GM12878 (cell line): ENCODE results near the gene SIT1. TPM values are rescaled to one million over a fixed set of nuclear protein-coding genes. Genes with fewer than 3 reads are reported as not detected.
A peak's percentile ranks its signal among the peaks of the same experiment; 100 is the strongest.

Source experiments
- ATAC-seq: fragments of 200-7000 bp; cut with Tn5 transposase; 3 replicates; pipeline ENCODE4 v1.9.1; 2020; ENCODE audit warnings: mild to moderate bottlenecking, moderate library complexity
- BruUV-seq: library from RNA; stranded (reverse); fragments of 400-500 nt; replicated peaks from 2 replicates; lab custom pipeline; 2021; lab: Mats Ljungman, UMichigan
- CTCF ChIA-PET: fragments of 300-600 bp; sonication (Branson Sonifier 250); formaldehyde crosslinking; extraction: SDS; loops from one replicate; lab custom pipeline; 2021; ENCODE audit warnings: inconsistent platforms; lab: Yijun Ruan, JAX
- POLR2A ChIA-PET: fragments of 350-600 bp; formaldehyde crosslinking; extraction: SDS; loops from one replicate; lab custom pipeline; 2021; ENCODE audit warnings: inconsistent platforms; lab: Charles Lee
- RAD21 ChIA-PET: fragments of 300-600 bp; sonication (Branson Sonifier 250); formaldehyde crosslinking; loops from one replicate; lab custom pipeline; 2023; ENCODE audit warnings: antibody characterized with exemption; ENCODE audit not compliant: unreplicated experiment; lab: Charles Lee
- SMC1A ChIA-PET: fragments of 300-600 bp; sonication (Branson Sonifier 250); formaldehyde crosslinking; loops from one replicate; lab custom pipeline; 2023; ENCODE audit not compliant: unreplicated experiment, uncharacterized antibody; lab: Charles Lee
- DNase-seq: peaks from one replicate; pipeline ENCODE4 v3.0.0-alpha.2; 2011; ENCODE audit warnings: low read depth, low spot score
- FAIRE-seq: peaks from 3 replicates; lab custom pipeline; 2011; peaks lifted over from hg19 to GRCh38; lab: Jason Lieb, UNC
- H2AFZ ChIP-seq: 2 replicates; pipeline ENCODE4 v1.6.0; 2011; ENCODE audit warnings: low read depth, low read length, control low read depth; ENCODE audit not compliant: control insufficient read depth
- H3K27ac ChIP-seq: 2 replicates; pipeline ENCODE4 v1.5.1; 2011; ENCODE audit warnings: control low read depth; ENCODE audit not compliant: control insufficient read depth, insufficient read depth
- H3K27me3 ChIP-seq, 2 experiments: replicated peaks in 1 of 2; 2 replicates each; pipeline versions ENCODE4 v1.6.0 to v1.6.1; 2011; ENCODE audit warnings: low read length in 1 of 2; ENCODE audit not compliant: control insufficient read depth in 2 of 2, insufficient read depth in 2 of 2
- H3K36me3 ChIP-seq, 2 experiments: 2 replicates each; pipeline ENCODE4 v1.5.1; 2011; ENCODE audit warnings: low read length in 1 of 2; ENCODE audit not compliant: control insufficient read depth in 2 of 2, insufficient read depth in 2 of 2
- H3K4me1 ChIP-seq: 2 replicates; pipeline ENCODE4 v1.6.1; 2011; ENCODE audit warnings: mild to moderate bottlenecking, low read length, moderate library complexity, mixed read lengths; ENCODE audit not compliant: control insufficient read depth, insufficient read depth
- H3K4me2 ChIP-seq: 2 replicates; pipeline ENCODE4 v1.6.0; 2011; ENCODE audit warnings: control low read depth; ENCODE audit not compliant: control insufficient read depth, insufficient read depth
- H3K4me3 ChIP-seq: fragments of 200-600 bp; sonication (generic); 2 replicates; pipeline ENCODE4 v1.5.1; 2016
- H3K79me2 ChIP-seq: 2 replicates; pipeline ENCODE4 v1.6.0; 2011; ENCODE audit warnings: low read length; ENCODE audit not compliant: control insufficient read depth, insufficient read depth
- H3K9ac ChIP-seq: 2 replicates; pipeline ENCODE4 v1.8.0; 2011; ENCODE audit warnings: low read length, control low read depth, mixed read lengths; ENCODE audit not compliant: control insufficient read depth, insufficient read depth
- H3K9me3 ChIP-seq: replicated peaks from 3 replicates; pipeline ENCODE4 v1.5.1; 2011; ENCODE audit warnings: mild to moderate bottlenecking, low read length; ENCODE audit not compliant: control insufficient read depth, insufficient read depth
- H4K20me1 ChIP-seq: 2 replicates; pipeline ENCODE4 v1.6.0; 2011; ENCODE audit not compliant: control insufficient read depth, insufficient read depth
- BACH1 ChIP-seq: fragments of 450-650 bp; IDR thresholded peaks from 2 replicates; pipeline ENCODE4 v1.6.1; 2017; ENCODE audit warnings: mild to moderate bottlenecking, borderline replicate concordance
- BMI1 ChIP-seq: fragments of 450-650 bp; IDR thresholded peaks from 2 replicates; pipeline ENCODE4 v1.6.1; 2016; ENCODE audit warnings: mild to moderate bottlenecking, moderate library complexity, borderline replicate concordance
- FOXM1 ChIP-seq: IDR thresholded peaks from 2 replicates; pipeline ENCODE4 v1.6.1; 2012; ENCODE audit warnings: low read depth, mild to moderate bottlenecking, inconsistent platforms, low read length, moderate library complexity
- JUNB ChIP-seq: IDR thresholded peaks from 2 replicates; pipeline ENCODE4 v1.6.1; 2016; ENCODE audit warnings: antibody characterized with exemption, mild to moderate bottlenecking
- KDM1A ChIP-seq: fragments of 200-600 bp; sonication (generic); IDR thresholded peaks from 2 replicates; pipeline ENCODE4 v1.6.1; 2016; ENCODE audit warnings: borderline replicate concordance
- WGBS: methylation state at CpG from one replicate; pipeline ENCODE4 v1.1.6; 2016; ENCODE audit warnings: low lambda C conversion rate; ENCODE audit not compliant: insufficient replicate concordance, insufficient coverage; ENCODE audit errors: missing lambda C conversion rate; 5-methylcytosine and 5-hydroxymethylcytosine counted together
- in situ Hi-C: fragments of 300-500 bp; cut with MboI; formaldehyde crosslinking; loops from 9 replicates; pipeline ENCODE4 v1.14.3; 2018; ENCODE audit warnings: mixed read lengths
- intact Hi-C: fragments of 100-400 bp; cut with micrococcal nuclease; formaldehyde crosslinking; loops from one replicate; pipeline ENCODE4 v1.14.2; 2022; ENCODE audit not compliant: unreplicated experiment
- polyA plus RNA-seq, 11 experiments: library from polyadenylated mRNA; depleted of rRNA in 4 of 11; unstranded in 6 of 11; stranded (reverse) in 5 of 11; fragments of >200 nt; fragmentation: Nextera tagmentation in 4 of 11; fragmentation: Illumina TruSeq in 1 of 11; extraction: Ambion mirVana in 4 of 11; extraction: Trizol in 1 of 11; gene quantifications; 1 replicate in 1 of 11; 2 replicates in 10 of 11; pipeline versions ENCODE4 v1.2.1 to v1.2.3, GENCODE V29; 2011 to 2016; ENCODE audit warnings: inconsistent platforms in 2 of 11, missing spikeins in 2 of 11, low read depth in 1 of 11
- total RNA-seq, 4 experiments: library from RNA; depleted of rRNA in 3 of 4; stranded (reverse); fragments of >200 nt in 3 of 4; fragmentation: Illumina TruSeq in 1 of 4; extraction: Trizol in 1 of 4; gene quantifications; 2 replicates each; pipeline versions ENCODE4 v1.2.1 to v1.2.3, GENCODE V29; 2013 to 2021
- TF ChIP-seq, protein P1 (sequence below): fragments of 450-650 bp; IDR thresholded peaks from 2 replicates; pipeline ENCODE4 v1.6.1; 2017; ENCODE audit warnings: mild to moderate bottlenecking, low read depth, inconsistent platforms; ENCODE audit not compliant: poor library complexity, severe bottlenecking
- TF ChIP-seq, protein P2 (sequence below): IDR thresholded peaks from 2 replicates; pipeline ENCODE4 v1.6.1; 2012; ENCODE audit warnings: low read depth, low read length, improper control_type of control experiment

Gene SIT1
- total and polyA plus RNA-seq, 10 of the 15 experiments (the other 5 are each of a cell fraction or from before 2014, with no cell fraction given), result 0.97 to 137 (median 59.7) TPM

DNA sequence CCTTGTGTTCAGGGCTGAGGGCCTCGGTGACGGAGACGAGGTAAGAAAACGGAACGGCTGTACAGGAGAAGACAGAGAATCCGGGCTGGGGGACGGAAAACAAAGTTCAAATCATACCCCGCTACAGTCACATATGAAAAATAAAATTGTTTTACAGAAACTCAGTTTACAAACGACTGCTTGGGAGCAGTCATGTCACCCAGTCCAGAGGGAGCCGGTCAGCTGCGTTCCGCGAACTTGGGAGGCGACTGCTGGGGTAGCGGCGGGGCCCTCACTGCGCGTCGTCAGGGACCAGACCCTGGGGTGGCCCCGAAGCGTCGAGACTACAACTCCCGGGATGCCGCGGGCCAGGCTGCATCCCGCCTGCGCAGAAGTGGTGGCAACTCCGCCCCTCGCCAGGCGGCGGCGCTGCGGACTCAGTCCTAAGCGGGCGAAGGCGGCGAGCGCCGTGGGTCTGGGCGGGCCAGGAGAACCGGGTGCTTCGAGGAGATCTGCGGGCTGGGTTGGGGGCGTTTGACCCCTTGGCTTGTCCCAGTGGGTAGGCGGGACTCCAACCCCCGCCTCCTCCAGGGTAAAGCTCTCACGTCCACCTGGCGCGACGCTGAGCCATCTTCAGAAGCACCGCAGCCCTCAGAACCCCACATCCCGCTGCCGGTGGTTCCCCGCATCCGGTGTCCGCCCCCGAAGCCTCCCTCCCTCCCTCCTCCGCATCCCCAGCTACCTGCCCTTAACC, 4.0 kb downstream of the SIT1 start (continued):
- TF ChIP-seq, protein P1, sequence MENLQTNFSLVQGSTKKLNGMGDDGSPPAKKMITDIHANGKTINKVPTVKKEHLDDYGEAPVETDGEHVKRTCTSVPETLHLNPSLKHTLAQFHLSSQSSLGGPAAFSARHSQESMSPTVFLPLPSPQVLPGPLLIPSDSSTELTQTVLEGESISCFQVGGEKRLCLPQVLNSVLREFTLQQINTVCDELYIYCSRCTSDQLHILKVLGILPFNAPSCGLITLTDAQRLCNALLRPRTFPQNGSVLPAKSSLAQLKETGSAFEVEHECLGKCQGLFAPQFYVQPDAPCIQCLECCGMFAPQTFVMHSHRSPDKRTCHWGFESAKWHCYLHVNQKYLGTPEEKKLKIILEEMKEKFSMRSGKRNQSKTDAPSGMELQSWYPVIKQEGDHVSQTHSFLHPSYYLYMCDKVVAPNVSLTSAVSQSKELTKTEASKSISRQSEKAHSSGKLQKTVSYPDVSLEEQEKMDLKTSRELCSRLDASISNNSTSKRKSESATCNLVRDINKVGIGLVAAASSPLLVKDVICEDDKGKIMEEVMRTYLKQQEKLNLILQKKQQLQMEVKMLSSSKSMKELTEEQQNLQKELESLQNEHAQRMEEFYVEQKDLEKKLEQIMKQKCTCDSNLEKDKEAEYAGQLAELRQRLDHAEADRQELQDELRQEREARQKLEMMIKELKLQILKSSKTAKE, result no peak
- TF ChIP-seq JUNB (no peak), KDM1A (no peak), BACH1 (peak; percentile 83), BMI1 (no peak)

DNA sequence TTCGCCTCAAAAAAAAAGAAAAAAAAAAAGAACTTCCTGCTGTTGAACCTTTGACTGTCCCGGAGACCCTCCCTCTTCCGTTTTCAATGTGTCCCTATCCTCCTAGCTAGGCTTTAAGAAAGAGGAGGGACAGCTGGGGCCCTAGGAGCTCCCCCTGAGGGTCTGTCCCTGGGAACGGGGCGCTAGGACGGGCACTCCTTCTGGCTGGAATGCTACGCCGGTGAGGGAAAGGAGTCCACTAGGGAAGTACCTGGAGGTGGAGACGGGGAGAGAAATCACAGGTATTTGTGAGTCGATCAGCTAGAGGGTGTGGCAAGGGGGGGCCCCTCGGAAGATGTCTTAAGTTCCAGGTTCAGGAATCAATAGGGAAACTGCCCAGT, 4.6 kb downstream of the SIT1 start:
- ChIA-PET RAD21 (interaction anchor here (0.7 to 9.6 kb wide), 23 partner anchors 10 to 236 kb away, joined by 3 to 133 read pairs (median 6); partner anchors contain the start of genes ARHGEF39, CCDC107, CREB3 and GBA2), POLR2A (interaction anchor here (0.6 to 11.1 kb wide), 12 partner anchors 10 to 116 kb away, joined by 3 to 163 read pairs (median 9); partner anchors contain the start of genes ARHGEF39, CCDC107, CD72 and CREB3), CTCF (interaction anchor here (0.8 to 8.8 kb wide), 25 partner anchors 11 to 239 kb away, joined by 3 to 139 read pairs (median 8); partner anchors contain the start of genes ARHGEF39, CCDC107, CD72 and CREB3), SMC1A (interaction anchor here (0.7 to 7.7 kb wide), 20 partner anchors 12 to 180 kb away, joined by 3 to 114 read pairs (median 6); partner anchors contain the start of genes ARHGEF39, CCDC107, CD72 and CREB3)
- H3K9ac ChIP-seq, result peak overlapping the region; percentile 90
- peak overlapping the region; percentile 90 for H2AFZ ChIP-seq
- no peaks in the 10 kb centered on the region for H3K9me3 ChIP-seq
- peak overlapping the region; percentile 96 for H3K4me3 ChIP-seq
- intact Hi-C loops (loop anchor here (1.0 to 2.0 kb wide), 2 partner anchors 11 to 41 kb away; partner anchors contain the start of gene TESK1), in situ Hi-C loops (no loop called here)
- peak overlapping the region; percentile 93 for H3K4me2 ChIP-seq
- no peaks in the 10 kb centered on the region for H3K27me3 ChIP-seq
- ATAC-seq, result no peak
- DNase-seq, result no peak
- H3K79me2 ChIP-seq, result peaks cover 20% of the 10 kb centered on the region
- TSS peak; percentile 63 for BruUV-seq
- H3K36me3 ChIP-seq, result no peaks in the 10 kb centered on the region
- H3K4me1 ChIP-seq, result peaks cover 22% of the 10 kb centered on the region
- 2% methylated on average over 11 of the region's 11 CpGs for WGBS
- no peak for TF ChIP-seq FOXM1
- TF ChIP-seq, protein P2, sequence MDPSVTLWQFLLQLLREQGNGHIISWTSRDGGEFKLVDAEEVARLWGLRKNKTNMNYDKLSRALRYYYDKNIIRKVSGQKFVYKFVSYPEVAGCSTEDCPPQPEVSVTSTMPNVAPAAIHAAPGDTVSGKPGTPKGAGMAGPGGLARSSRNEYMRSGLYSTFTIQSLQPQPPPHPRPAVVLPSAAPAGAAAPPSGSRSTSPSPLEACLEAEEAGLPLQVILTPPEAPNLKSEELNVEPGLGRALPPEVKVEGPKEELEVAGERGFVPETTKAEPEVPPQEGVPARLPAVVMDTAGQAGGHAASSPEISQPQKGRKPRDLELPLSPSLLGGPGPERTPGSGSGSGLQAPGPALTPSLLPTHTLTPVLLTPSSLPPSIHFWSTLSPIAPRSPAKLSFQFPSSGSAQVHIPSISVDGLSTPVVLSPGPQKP, result 0 out of 2 replicates have a peak, but pooled peaks have one; percentile 28
- no peaks in the 10 kb centered on the region for H4K20me1 ChIP-seq
- no peak for FAIRE-seq
- H3K27ac ChIP-seq, result peak overlapping the region; percentile 89
